ENCODE measurements around the gene THOP1. TPM values are rescaled to one million over a fixed set of nuclear protein-coding genes. Genes with fewer than 3 reads are reported as not detected.
"Not testable (repeated sequence)": the region's sequence is repeated elsewhere in the genome, so short reads cannot be mapped to it uniquely, and the experiment has no call there.

THOP1 gene
- polyA plus RNA-seq, 3 donors = 13.4 to 17.6 (median 14.6) TPM

DNA sequence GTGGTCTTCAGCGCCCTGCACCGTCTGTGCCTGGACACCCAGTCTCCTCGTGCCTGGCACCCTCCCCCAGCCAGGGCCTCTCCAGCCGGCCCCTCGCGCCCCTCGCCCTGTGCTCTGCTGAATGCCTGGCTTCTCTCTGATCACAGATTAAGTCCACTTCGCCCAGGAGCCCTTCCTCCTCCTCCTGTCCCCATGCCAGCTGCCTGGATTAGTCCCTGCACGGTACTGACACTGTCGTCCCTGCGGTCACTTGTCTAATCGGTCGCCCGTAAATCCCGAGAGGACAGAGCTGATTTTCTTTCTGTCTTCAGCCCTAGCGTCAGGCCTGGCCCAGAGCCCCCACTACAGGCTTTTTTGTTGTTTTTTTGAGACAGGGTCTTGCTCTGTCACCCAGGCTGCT is 6.6 kb downstream of the THOP1 start:
- no peak overlapping the region for H3K4me3 ChIP-seq (replicated peaks in 1 of 3; ENCODE audit: low read depth in 2 of 3, low read length in 3 of 3)
- H3K36me3 ChIP-seq (replicated peaks in 1 of 2; ENCODE audit: control insufficient read depth in 1 of 2, insufficient read depth in 2 of 2, low read length in 2 of 2) = peaks cover 18 to 44% of the 10 kb centered on the region in 2 donors
- H3K79me2 ChIP-seq (ENCODE audit: insufficient read depth, low read length) = peaks cover 17% of the 10 kb centered on the region
- TF ChIP-seq, protein P1, sequence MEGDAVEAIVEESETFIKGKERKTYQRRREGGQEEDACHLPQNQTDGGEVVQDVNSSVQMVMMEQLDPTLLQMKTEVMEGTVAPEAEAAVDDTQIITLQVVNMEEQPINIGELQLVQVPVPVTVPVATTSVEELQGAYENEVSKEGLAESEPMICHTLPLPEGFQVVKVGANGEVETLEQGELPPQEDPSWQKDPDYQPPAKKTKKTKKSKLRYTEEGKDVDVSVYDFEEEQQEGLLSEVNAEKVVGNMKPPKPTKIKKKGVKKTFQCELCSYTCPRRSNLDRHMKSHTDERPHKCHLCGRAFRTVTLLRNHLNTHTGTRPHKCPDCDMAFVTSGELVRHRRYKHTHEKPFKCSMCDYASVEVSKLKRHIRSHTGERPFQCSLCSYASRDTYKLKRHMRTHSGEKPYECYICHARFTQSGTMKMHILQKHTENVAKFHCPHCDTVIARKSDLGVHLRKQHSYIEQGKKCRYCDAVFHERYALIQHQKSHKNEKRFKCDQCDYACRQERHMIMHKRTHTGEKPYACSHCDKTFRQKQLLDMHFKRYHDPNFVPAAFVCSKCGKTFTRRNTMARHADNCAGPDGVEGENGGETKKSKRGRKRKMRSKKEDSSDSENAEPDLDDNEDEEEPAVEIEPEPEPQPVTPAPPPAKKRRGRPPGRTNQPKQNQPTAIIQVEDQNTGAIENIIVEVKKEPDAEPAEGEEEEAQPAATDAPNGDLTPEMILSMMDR (IDR thresholded peaks at IDR 0.05) = no peak
- H3K27ac ChIP-seq (ENCODE audit: low read depth in 1 of 2, low read length in 2 of 2) = no peak overlapping the region
- H3K4me3 Mint-ChIP-seq = no peak overlapping the region
- no peak overlapping the region for H3K4me2 ChIP-seq (replicated peaks; ENCODE audit: extremely low read depth, low read length, poor library complexity, severe bottlenecking)
- no peak overlapping the region for H3K9ac ChIP-seq (ENCODE audit: insufficient read depth, low read length, poor library complexity, severe bottlenecking)
- DNase-seq = no peak
- H3K4me1 ChIP-seq (ENCODE audit: control insufficient read depth in 1 of 2, insufficient read depth in 2 of 2, low read length in 2 of 2) = no peaks in the 10 kb centered on the region
- peaks cover 23 to 59% of the 10 kb centered on the region in 2 donors for H3K36me3 Mint-ChIP-seq
- H3K27me3 Mint-ChIP-seq (ENCODE audit: low read depth in 3 of 3) = no peaks in the 10 kb centered on the region
- peak overlapping the region in 3 of 7 donors; percentile 15 to 60 (median 27) for H3K27ac Mint-ChIP-seq
- H3K9me3 Mint-ChIP-seq = no peaks in the 10 kb centered on the region
- H2AFZ ChIP-seq (ENCODE audit: insufficient read depth, low read depth, low read length, poor library complexity, severe bottlenecking) = no peak overlapping the region
- no peaks in the 10 kb centered on the region for H3K27me3 ChIP-seq (ENCODE audit: control insufficient read depth in 2 of 2, insufficient read depth in 2 of 2, low read length in 2 of 2)
- 90% methylated on average over 14 of the region's 16 CpGs for WGBS (ENCODE audit: insufficient coverage)
- no peaks in the 10 kb centered on the region for H4K20me1 ChIP-seq (ENCODE audit: insufficient read depth, low read length)
- no peaks in the 10 kb centered on the region for H3K4me1 Mint-ChIP-seq
- no peaks in the 10 kb centered on the region for H3K9me3 ChIP-seq (replicated peaks in 1 of 2; ENCODE audit: control insufficient read depth in 1 of 2, insufficient read depth in 1 of 2, low read length in 2 of 2)
- intact Hi-C loops (cut with micrococcal nuclease) = no loop called here

DNA sequence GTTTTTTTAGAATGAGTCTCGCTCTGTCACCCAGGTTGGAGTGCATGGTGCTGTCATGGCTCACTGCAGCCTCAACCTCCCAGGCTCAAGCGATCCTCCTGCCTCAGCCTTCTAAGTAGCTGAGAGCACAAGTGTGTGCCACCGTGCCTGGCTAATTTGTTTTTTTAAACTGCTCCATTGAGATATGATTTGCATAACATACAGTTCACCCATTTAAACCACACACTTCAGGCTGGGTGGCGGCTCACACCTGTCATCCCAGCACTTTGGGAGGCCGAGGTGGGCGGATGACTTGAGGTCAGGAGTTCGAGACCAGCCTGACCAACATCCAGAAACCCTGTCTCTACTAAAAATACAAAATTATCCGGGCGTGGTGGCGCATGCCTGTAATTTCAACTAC is 7.4 kb downstream of the THOP1 start:
- DNase-seq; H4K20me1 ChIP-seq (ENCODE audit: insufficient read depth, low read length); H3K4me3 Mint-ChIP-seq; H3K4me1 ChIP-seq (ENCODE audit: control insufficient read depth in 1 of 2, insufficient read depth in 2 of 2, low read length in 2 of 2); H3K79me2 ChIP-seq (ENCODE audit: insufficient read depth, low read length); H3K27me3 ChIP-seq (ENCODE audit: control insufficient read depth in 2 of 2, insufficient read depth in 2 of 2, low read length in 2 of 2); H3K4me2 ChIP-seq (replicated peaks; ENCODE audit: extremely low read depth, low read length, poor library complexity, severe bottlenecking); intact Hi-C loops (cut with micrococcal nuclease); H3K9me3 Mint-ChIP-seq; H3K9ac ChIP-seq (ENCODE audit: insufficient read depth, low read length, poor library complexity, severe bottlenecking); H3K9me3 ChIP-seq (replicated peaks in 1 of 2; ENCODE audit: control insufficient read depth in 1 of 2, insufficient read depth in 1 of 2, low read length in 2 of 2); H3K27ac ChIP-seq (ENCODE audit: low read depth in 1 of 2, low read length in 2 of 2); H3K4me3 ChIP-seq (replicated peaks in 1 of 3; ENCODE audit: low read depth in 2 of 3, low read length in 3 of 3); H3K27me3 Mint-ChIP-seq (ENCODE audit: low read depth in 3 of 3); H3K27ac Mint-ChIP-seq; H2AFZ ChIP-seq (ENCODE audit: insufficient read depth, low read depth, low read length, poor library complexity, severe bottlenecking); H3K4me1 Mint-ChIP-seq: not testable (repeated sequence)
- H3K36me3 ChIP-seq (replicated peaks in 1 of 2; ENCODE audit: control insufficient read depth in 1 of 2, insufficient read depth in 2 of 2, low read length in 2 of 2) = peaks cover 21 to 48% of the 10 kb centered on the region in 2 donors
- 98% methylated on average over 9 of the region's 10 CpGs for WGBS (ENCODE audit: insufficient coverage)
- H3K36me3 Mint-ChIP-seq = peaks cover 26 to 67% of the 10 kb centered on the region in 2 donors
